CD14-positive monocyte (primary cell): ENCODE results near the gene UNC13B. TPM values are rescaled to one million over a fixed set of nuclear protein-coding genes. Genes with fewer than 3 reads are reported as not detected.
"Not testable (repeated sequence)": the region's sequence is repeated elsewhere in the genome, so short reads cannot be mapped to it uniquely, and the experiment has no call there.

Source experiments
- DNase-seq, 3 donors: peaks; one replicate each; pipeline ENCODE4 v3.0.0-alpha.2; 2011 to 2022
- H2AFZ ChIP-seq: 2 replicates; pipeline ENCODE4 v1.6.0; 2012; ENCODE audit warnings: mild to moderate bottlenecking, low read depth, low read length, inconsistent platforms; ENCODE audit not compliant: insufficient read depth, poor library complexity, severe bottlenecking
- H3K27ac ChIP-seq, 2 donors: 1 replicate in 1 of 2; 2 replicates in 1 of 2; pipeline ENCODE4 v1.5.1; 2012 to 2013; ENCODE audit warnings: low read length in 2 of 2, control low read depth in 1 of 2, inconsistent platforms in 1 of 2, low read depth in 1 of 2, mild to moderate bottlenecking in 1 of 2
- H3K27me3 ChIP-seq, 2 donors: one replicate each; pipeline versions ENCODE4 v1.6.0 to v1.6.1; 2011 to 2013; ENCODE audit warnings: low read length in 2 of 2; ENCODE audit not compliant: control insufficient read depth in 2 of 2, insufficient read depth in 2 of 2
- H3K36me3 ChIP-seq, 2 donors: replicated peaks in 1 of 2; 1 replicate in 1 of 2; 2 replicates in 1 of 2; pipeline versions ENCODE4 v1.5.1 to v1.6.1; 2012 to 2013; ENCODE audit warnings: low read length in 2 of 2, control low read depth in 1 of 2, inconsistent platforms in 1 of 2, mild to moderate bottlenecking in 1 of 2; ENCODE audit not compliant: insufficient read depth in 2 of 2, control insufficient read depth in 1 of 2
- H3K4me1 ChIP-seq, 2 donors: 1 replicate in 1 of 2; 2 replicates in 1 of 2; pipeline versions ENCODE4 v1.5.1 to v1.6.1; 2012 to 2013; ENCODE audit warnings: low read length in 2 of 2, control low read depth in 1 of 2, inconsistent platforms in 1 of 2, mild to moderate bottlenecking in 1 of 2, moderate library complexity in 1 of 2; ENCODE audit not compliant: insufficient read depth in 2 of 2, control insufficient read depth in 1 of 2
- H3K4me2 ChIP-seq: replicated peaks from 2 replicates; pipeline ENCODE3; 2012; ENCODE audit warnings: low read length, moderate library complexity, mild to moderate bottlenecking; ENCODE audit not compliant: poor library complexity, severe bottlenecking; ENCODE audit errors: extremely low read depth
- H3K4me3 ChIP-seq, 3 experiments: fragments of 200-600 bp in 1 of 3; sonication (generic) in 1 of 3; replicated peaks in 1 of 3; 1 replicate in 2 of 3; 2 replicates in 1 of 3; pipeline ENCODE4 v1.5.1; 2011 to 2013; ENCODE audit warnings: low read length in 3 of 3, mild to moderate bottlenecking in 3 of 3, control low read depth in 2 of 3, low read depth in 2 of 3, inconsistent platforms in 1 of 3, moderate library complexity in 1 of 3
- H3K79me2 ChIP-seq: 2 replicates; pipeline ENCODE4 v1.6.0; 2012; ENCODE audit warnings: mild to moderate bottlenecking, control low read depth, inconsistent platforms, low read length, moderate library complexity; ENCODE audit not compliant: insufficient read depth
- H3K9ac ChIP-seq: 2 replicates; pipeline ENCODE4 v1.6.0; 2017; ENCODE audit warnings: low read length, mild to moderate bottlenecking; ENCODE audit not compliant: insufficient read depth, poor library complexity, severe bottlenecking
- H3K9me3 ChIP-seq, 2 donors: replicated peaks in 1 of 2; 1 replicate in 1 of 2; 2 replicates in 1 of 2; pipeline versions ENCODE4 v1.5.1 to v1.6.1; 2012 to 2013; ENCODE audit warnings: low read length in 2 of 2, control low read depth in 1 of 2; ENCODE audit not compliant: control insufficient read depth in 1 of 2, insufficient read depth in 1 of 2
- H4K20me1 ChIP-seq: 2 replicates; pipeline ENCODE4 v1.6.0; 2012; ENCODE audit warnings: mild to moderate bottlenecking, low read length, control low read depth, moderate library complexity; ENCODE audit not compliant: insufficient read depth
- H3K27ac Mint-ChIP-seq, 7 donors: one replicate each; pipeline ENCODE4 v1.8.0; 2020; ENCODE audit warnings: mild to moderate bottlenecking in 7 of 7, mixed read lengths in 7 of 7, moderate library complexity in 6 of 7, inconsistent platforms in 2 of 7
- H3K27me3 Mint-ChIP-seq, 3 donors: one replicate each; pipeline ENCODE4 v1.8.0; 2021 to 2022; ENCODE audit warnings: low read depth in 3 of 3, mild to moderate bottlenecking in 3 of 3, mixed read lengths in 3 of 3, moderate library complexity in 3 of 3, inconsistent platforms in 1 of 3
- H3K36me3 Mint-ChIP-seq, 2 donors: one replicate each; pipeline ENCODE4 v1.8.0; 2020; ENCODE audit warnings: mixed read lengths in 2 of 2, inconsistent platforms in 1 of 2, mild to moderate bottlenecking in 1 of 2
- H3K4me1 Mint-ChIP-seq: one replicate; pipeline ENCODE4 v1.8.0; 2020; ENCODE audit warnings: mild to moderate bottlenecking, mixed read lengths
- H3K4me3 Mint-ChIP-seq, 2 donors: one replicate each; pipeline ENCODE4 v1.8.0; 2020; ENCODE audit warnings: mild to moderate bottlenecking in 2 of 2, mixed read lengths in 2 of 2, moderate library complexity in 1 of 2
- H3K9me3 Mint-ChIP-seq, 7 donors: one replicate each; pipeline ENCODE4 v1.8.0; 2020 to 2022; ENCODE audit warnings: mixed read lengths in 7 of 7, mild to moderate bottlenecking in 6 of 7, moderate library complexity in 6 of 7, inconsistent platforms in 2 of 7
- WGBS: methylation state at CpG from one replicate; pipeline ENCODE4 v1.1.5; 2013; ENCODE audit warnings: missing lambda C conversion rate; ENCODE audit not compliant: insufficient coverage; 5-methylcytosine and 5-hydroxymethylcytosine counted together
- intact Hi-C, 2 donors: fragments of 100-400 bp; cut with micrococcal nuclease; formaldehyde crosslinking; loops; one replicate each; pipeline versions ENCODE4 v1.15.0 to v1.15.1; 2023
- polyA plus RNA-seq, 3 donors: library from polyadenylated mRNA; depleted of rRNA in 1 of 3; unstranded in 2 of 3; stranded (reverse) in 1 of 3; fragments of 300-500 nt in 2 of 3; fragments of >200 nt in 1 of 3; fragmentation: Illumina TruSeq in 2 of 3; gene quantifications; 1 replicate in 2 of 3; 2 replicates in 1 of 3; pipeline ENCODE4 v1.2.3, GENCODE V29; 2012 to 2021
- TF ChIP-seq, protein P1 (sequence below): fragments of 200-600 bp; IDR thresholded peaks from one replicate; pipeline ENCODE4 v1.8.0; 2022; ENCODE audit warnings: antibody characterized with exemption, mild to moderate bottlenecking

The UNC13B gene
- polyA plus RNA-seq, 3 donors = 0.41 to 0.81 (median 0.66) TPM

DNA sequence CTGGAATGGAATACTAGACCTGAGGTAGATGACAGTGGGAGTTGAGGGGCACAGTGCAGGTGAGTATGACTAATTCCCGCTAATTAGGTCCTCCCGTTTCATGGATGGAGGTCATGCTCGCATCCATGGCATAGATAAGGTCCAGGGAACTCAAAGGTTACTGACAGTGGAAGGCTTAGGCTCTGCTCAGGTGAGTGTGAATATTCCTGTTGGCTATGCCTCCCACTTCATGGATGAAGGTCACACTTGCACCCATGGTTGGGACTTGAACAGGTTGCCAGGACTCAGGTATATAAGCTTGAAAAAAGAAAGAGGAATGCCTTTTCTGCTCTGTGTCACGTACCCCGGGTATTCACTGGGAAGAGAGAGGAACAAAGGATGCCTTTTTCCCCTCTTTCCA is 19.8 kb upstream of the UNC13B start:
- Histone ChIP-seq H3K4me1 (no peaks in the 10 kb centered on the region), H3K27me3 (no peaks in the 10 kb centered on the region), H3K79me2 (no peaks in the 10 kb centered on the region), H3K36me3 (no peaks in the 10 kb centered on the region), H2AFZ (no peak overlapping the region), H4K20me1 (no peaks in the 10 kb centered on the region), H3K9me3 (peaks cover 40 to 63% of the 10 kb centered on the region in 2 donors), H3K27ac (no peak overlapping the region), H3K4me2 (no peak overlapping the region), H3K4me3 (no peak overlapping the region), H3K9ac (no peak overlapping the region)
- Mint-ChIP-seq H3K4me3 (no peak overlapping the region), H3K27me3 (peaks cover 2 to 4% (median 3%) of the 10 kb centered on the region in 3 donors), H3K36me3 (no peaks in the 10 kb centered on the region), H3K4me1 (no peaks in the 10 kb centered on the region), H3K9me3 (peaks cover 27 to 61% (median 55%) of the 10 kb centered on the region in 7 donors), H3K27ac (no peak overlapping the region)
- intact Hi-C loops = no loop called here
- TF ChIP-seq, protein P1, sequence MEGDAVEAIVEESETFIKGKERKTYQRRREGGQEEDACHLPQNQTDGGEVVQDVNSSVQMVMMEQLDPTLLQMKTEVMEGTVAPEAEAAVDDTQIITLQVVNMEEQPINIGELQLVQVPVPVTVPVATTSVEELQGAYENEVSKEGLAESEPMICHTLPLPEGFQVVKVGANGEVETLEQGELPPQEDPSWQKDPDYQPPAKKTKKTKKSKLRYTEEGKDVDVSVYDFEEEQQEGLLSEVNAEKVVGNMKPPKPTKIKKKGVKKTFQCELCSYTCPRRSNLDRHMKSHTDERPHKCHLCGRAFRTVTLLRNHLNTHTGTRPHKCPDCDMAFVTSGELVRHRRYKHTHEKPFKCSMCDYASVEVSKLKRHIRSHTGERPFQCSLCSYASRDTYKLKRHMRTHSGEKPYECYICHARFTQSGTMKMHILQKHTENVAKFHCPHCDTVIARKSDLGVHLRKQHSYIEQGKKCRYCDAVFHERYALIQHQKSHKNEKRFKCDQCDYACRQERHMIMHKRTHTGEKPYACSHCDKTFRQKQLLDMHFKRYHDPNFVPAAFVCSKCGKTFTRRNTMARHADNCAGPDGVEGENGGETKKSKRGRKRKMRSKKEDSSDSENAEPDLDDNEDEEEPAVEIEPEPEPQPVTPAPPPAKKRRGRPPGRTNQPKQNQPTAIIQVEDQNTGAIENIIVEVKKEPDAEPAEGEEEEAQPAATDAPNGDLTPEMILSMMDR = no peak
- DNase-seq = no peak
- WGBS = 93% methylated on average over 3 of the region's 5 CpGs

DNA sequence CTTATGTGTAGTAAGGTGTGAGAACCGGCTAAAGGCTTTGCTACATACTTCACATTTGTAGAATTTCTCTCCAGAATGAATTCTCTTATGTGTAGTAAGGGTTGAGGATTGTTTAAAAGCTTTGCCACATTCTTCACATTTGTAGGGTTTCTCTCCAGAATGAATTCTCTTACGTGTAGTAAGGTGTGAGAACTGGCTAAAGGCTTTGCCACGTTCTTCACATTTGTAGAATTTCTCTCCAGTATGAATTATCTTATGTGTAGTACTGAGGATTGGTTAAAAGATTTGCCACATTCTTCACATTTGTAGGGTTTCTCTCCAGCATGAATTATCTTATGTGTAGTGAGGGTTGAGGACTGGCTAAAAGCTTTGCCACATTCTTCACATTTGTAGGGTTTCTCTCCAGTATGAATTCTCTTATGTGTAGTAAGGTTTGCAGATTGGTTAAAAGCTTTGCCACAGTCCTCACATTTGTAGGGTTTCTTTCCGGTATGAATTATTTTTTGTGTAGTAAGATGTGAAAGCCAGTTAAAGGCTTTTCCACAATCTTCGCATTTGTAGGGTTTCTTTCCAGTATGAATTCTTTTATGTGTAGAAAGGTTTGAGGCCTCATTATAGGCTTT is 13.8 kb upstream of the UNC13B start:
- H3K79me2 ChIP-seq, H3K27me3 Mint-ChIP-seq, H3K4me2 ChIP-seq, H3K27me3 ChIP-seq, H3K4me1 ChIP-seq, H3K9ac ChIP-seq, DNase-seq, H3K36me3 Mint-ChIP-seq, H4K20me1 ChIP-seq, H3K4me3 Mint-ChIP-seq, H3K4me1 Mint-ChIP-seq, H3K4me3 ChIP-seq, H2AFZ ChIP-seq, H3K27ac ChIP-seq, H3K36me3 ChIP-seq, H3K27ac Mint-ChIP-seq: not testable (repeated sequence)
- intact Hi-C loops = loop anchor here in 1 of 2 donors (5.0 kb wide), 1 partner anchor 49 kb away; no protein-coding TSS in a partner anchor
- H3K9me3 ChIP-seq = peaks cover 39 to 54% of the 10 kb centered on the region in 2 donors
- WGBS = no CpG with 5 or more reads among the region's 5 CpGs
- peaks cover 18 to 57% (median 45%) of the 10 kb centered on the region in 7 donors for H3K9me3 Mint-ChIP-seq
